Endothelial cell (in vitro differentiated cells): ENCODE measurements around the gene ORC4. TPM values are rescaled to one million over a fixed set of nuclear protein-coding genes. Genes with fewer than 3 reads are reported as not detected.

Experiments
- DNase-seq: peaks from one replicate; pipeline ENCODE4 v3.0.0; 2021; ENCODE audit warnings: low spot score
- H3K27ac Mint-ChIP-seq: one replicate; pipeline ENCODE4 v1.8.0; 2021; ENCODE audit warnings: mixed read lengths, inconsistent platforms; ENCODE audit not compliant: unreplicated experiment
- H3K27me3 Mint-ChIP-seq: one replicate; pipeline ENCODE4 v1.8.0; 2021; ENCODE audit warnings: mild to moderate bottlenecking, moderate library complexity, mixed read lengths, inconsistent platforms; ENCODE audit not compliant: unreplicated experiment
- H3K36me3 Mint-ChIP-seq: one replicate; pipeline ENCODE4 v1.8.0; 2021; ENCODE audit warnings: mild to moderate bottlenecking, low read depth, mixed read lengths, inconsistent platforms; ENCODE audit not compliant: unreplicated experiment
- H3K4me1 Mint-ChIP-seq: one replicate; pipeline ENCODE4 v1.8.0; 2021; ENCODE audit warnings: mild to moderate bottlenecking, mixed read lengths, inconsistent platforms; ENCODE audit not compliant: unreplicated experiment
- H3K4me3 Mint-ChIP-seq: one replicate; pipeline ENCODE4 v1.8.0; 2021; ENCODE audit warnings: mild to moderate bottlenecking, mixed read lengths, inconsistent platforms; ENCODE audit not compliant: unreplicated experiment
- H3K9me3 Mint-ChIP-seq: one replicate; pipeline ENCODE4 v1.8.0; 2021; ENCODE audit warnings: mixed read lengths, inconsistent platforms; ENCODE audit not compliant: unreplicated experiment
- total RNA-seq: library from RNA; stranded (reverse); fragmentation: NEBNext Ultra II Directional; extraction: Animal tissue kit (Norgen Biotek cat#: 25700); gene quantifications from one replicate; pipeline ENCODE4 v1.2.1, GENCODE V29; 2021; ENCODE audit not compliant: unreplicated experiment
- TF ChIP-seq, protein P1 (sequence below): fragments of 200-600 bp; sonication (generic); IDR thresholded peaks from one replicate; pipeline ENCODE4 v1.5.0; 2021; ENCODE audit warnings: antibody characterized with exemption; ENCODE audit not compliant: unreplicated experiment

The ORC4 gene
- total RNA-seq, 1 donor from 2014 or later, result 41.3 TPM

DNA sequence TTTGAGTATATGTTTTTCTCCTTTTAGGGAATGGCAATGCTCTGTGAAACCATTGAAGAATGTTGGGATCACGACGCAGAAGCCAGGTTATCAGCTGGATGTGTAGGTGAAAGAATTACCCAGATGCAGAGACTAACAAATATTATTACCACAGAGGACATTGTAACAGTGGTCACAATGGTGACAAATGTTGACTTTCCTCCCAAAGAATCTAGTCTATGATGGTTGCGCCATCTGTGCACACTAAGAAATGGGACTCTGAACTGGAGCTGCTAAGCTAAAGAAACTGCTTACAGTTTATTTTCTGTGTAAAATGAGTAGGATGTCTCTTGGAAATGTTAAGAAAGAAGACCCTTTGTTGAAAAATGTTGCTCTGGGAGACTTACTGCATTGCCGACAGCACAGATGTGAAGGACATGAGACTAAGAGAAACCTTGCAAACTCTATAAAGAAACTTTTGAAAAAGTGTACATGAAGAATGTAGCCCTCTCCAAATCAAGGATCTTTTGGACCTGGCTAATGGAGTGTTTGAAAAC, 93.4 kb downstream of the ORC4 start:
- Mint-ChIP-seq H3K27me3 (no peaks in the 10 kb centered on the region), H3K36me3 (no peaks in the 10 kb centered on the region), H3K4me1 (no peaks in the 10 kb centered on the region), H3K4me3 (no peak overlapping the region), H3K27ac (no peak overlapping the region), H3K9me3 (no peaks in the 10 kb centered on the region)
- no peak for DNase-seq
- TF ChIP-seq, protein P1, sequence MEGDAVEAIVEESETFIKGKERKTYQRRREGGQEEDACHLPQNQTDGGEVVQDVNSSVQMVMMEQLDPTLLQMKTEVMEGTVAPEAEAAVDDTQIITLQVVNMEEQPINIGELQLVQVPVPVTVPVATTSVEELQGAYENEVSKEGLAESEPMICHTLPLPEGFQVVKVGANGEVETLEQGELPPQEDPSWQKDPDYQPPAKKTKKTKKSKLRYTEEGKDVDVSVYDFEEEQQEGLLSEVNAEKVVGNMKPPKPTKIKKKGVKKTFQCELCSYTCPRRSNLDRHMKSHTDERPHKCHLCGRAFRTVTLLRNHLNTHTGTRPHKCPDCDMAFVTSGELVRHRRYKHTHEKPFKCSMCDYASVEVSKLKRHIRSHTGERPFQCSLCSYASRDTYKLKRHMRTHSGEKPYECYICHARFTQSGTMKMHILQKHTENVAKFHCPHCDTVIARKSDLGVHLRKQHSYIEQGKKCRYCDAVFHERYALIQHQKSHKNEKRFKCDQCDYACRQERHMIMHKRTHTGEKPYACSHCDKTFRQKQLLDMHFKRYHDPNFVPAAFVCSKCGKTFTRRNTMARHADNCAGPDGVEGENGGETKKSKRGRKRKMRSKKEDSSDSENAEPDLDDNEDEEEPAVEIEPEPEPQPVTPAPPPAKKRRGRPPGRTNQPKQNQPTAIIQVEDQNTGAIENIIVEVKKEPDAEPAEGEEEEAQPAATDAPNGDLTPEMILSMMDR, result no peak

DNA sequence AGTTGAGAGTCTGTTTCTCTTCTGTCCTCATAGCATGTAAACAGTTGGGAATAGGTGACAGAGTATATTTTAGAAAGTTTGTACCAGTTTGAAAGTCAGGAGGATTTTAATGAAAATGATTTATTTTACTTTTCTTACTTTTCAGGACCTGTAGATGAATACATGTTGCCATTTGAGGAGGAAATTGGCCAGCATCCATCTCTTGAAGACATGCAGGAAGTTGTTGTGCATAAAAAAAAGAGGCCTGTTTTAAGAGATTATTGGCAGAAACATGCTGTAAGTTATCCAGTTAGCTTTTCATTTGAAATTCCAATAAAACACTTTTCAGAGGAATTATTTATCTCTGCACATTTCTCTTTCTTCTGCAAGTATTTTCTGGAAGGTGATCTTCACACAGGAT, 94.7 kb downstream of the ORC4 start:
- H3K4me1 Mint-ChIP-seq, result no peaks in the 10 kb centered on the region
- H3K9me3 Mint-ChIP-seq, result no peaks in the 10 kb centered on the region
- peak overlapping the region; percentile 37 for H3K27ac Mint-ChIP-seq
- no peaks in the 10 kb centered on the region for H3K36me3 Mint-ChIP-seq
- H3K27me3 Mint-ChIP-seq, result no peaks in the 10 kb centered on the region
- TF ChIP-seq, protein P1, result no peak
- H3K4me3 Mint-ChIP-seq, result no peak overlapping the region
- no peak for DNase-seq

DNA sequence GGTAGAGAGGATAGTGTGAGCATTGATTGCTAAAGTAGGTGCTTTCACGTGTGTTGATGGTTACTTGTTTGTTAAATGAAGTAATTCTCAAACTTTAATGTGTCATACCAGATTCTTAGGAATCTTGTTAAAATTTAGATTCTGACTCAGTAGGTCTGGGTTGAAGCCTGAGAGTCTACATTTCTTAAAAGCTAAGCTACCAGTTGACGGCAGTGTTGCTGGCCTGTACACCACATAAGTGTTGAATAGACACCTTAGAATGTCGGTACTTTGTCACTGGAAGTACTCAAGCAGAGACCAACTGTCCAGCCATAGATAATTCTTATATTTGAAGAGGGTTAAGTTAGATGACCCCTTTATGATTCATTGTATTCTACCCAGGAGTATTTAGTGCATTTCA, 95.9 kb downstream of the ORC4 start:
- H3K27me3 Mint-ChIP-seq, result no peaks in the 10 kb centered on the region
- TF ChIP-seq, protein P1, result no peak
- H3K4me3 Mint-ChIP-seq, result no peak overlapping the region
- H3K4me1 Mint-ChIP-seq, result no peaks in the 10 kb centered on the region
- H3K9me3 Mint-ChIP-seq, result no peaks in the 10 kb centered on the region
- DNase-seq, result no peak
- no peaks in the 10 kb centered on the region for H3K36me3 Mint-ChIP-seq
- H3K27ac Mint-ChIP-seq, result no peak overlapping the region

DNA sequence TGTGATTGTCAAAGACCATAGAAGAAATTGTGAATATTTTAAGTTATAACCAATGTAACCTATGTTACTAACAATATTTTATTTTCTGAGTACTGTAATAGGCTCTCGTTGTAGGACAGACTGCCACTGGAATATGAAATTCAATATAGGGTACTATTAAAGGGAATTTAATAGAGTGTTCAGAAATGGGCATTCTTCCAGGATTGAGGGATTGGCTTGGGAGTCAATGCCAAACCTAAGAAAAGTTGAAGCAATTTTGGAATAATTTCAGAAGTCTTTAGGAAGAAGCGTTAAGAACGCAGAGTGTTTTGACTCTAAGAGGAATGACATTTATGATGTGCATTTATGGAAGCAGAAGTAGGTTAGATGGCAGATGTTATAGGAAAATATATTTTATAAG, 96.7 kb downstream of the ORC4 start:
- Mint-ChIP-seq H3K9me3 (no peaks in the 10 kb centered on the region), H3K27ac (no peak overlapping the region), H3K4me1 (no peaks in the 10 kb centered on the region), H3K4me3 (no peak overlapping the region), H3K36me3 (peaks cover 2% of the 10 kb centered on the region), H3K27me3 (no peaks in the 10 kb centered on the region)
- TF ChIP-seq, protein P1, result no peak
- no peak for DNase-seq

DNA sequence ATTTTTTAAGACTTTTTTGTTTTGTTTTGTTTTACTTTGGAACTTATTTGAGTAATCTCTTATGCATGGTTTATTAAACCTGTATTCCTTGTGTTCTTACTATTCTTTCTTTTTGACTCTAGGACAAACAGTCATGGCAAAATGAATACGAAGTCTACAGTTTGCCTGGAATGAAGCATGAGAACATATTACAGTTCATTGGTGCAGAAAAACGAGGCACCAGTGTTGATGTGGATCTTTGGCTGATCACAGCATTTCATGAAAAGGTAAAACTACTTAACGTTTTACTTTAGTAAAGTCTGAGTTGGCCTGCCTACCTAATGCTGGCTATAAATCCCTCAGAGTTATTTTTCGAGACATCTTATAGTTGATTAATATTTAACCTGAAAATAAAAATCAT, 103.4 kb downstream of the ORC4 start:
- H3K36me3 Mint-ChIP-seq, result peaks cover 4% of the 10 kb centered on the region
- H3K4me3 Mint-ChIP-seq, result no peak overlapping the region
- no peaks in the 10 kb centered on the region for H3K9me3 Mint-ChIP-seq
- no peaks in the 10 kb centered on the region for H3K4me1 Mint-ChIP-seq
- peaks cover 1% of the 10 kb centered on the region for H3K27me3 Mint-ChIP-seq
- DNase-seq, result no peak
- H3K27ac Mint-ChIP-seq, result no peak overlapping the region
- TF ChIP-seq, protein P1, result no peak
